ENCODE measurements around the gene DMBT1.

The DMBT1 gene

DNA sequence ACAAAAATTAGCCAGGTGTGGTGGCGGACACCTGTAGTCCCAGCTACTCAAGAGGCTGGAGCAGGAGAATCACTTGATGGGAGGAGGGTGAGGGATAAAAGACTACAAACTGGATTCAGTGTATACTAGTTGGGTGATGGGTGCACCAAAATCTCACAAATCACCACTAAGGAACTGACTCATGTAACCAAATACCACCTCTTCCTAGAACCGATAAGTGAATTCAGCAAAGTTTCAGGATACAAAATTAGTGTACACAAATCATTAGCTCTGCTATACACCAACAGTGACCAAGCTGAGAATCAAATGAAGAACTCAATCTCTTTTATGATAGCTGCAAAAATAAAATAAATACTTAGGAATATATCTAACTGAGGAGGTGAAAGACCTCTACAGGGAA is 23.0 kb upstream of the DMBT1 start:
- Histone ChIP-seq H3K9me3 (ENCODE audit: insufficient read depth, low read length) (no peaks in the 10 kb centered on the region), H3K79me2 (ENCODE audit: low read length) (no peaks in the 10 kb centered on the region), H4K20me1 (ENCODE audit: insufficient read depth, low read length) (no peaks in the 10 kb centered on the region), H3K9ac (ENCODE audit: low read length) (no peak overlapping the region), H3K4me3 (ENCODE audit: low read length) (no peak overlapping the region), H3K27me3 (ENCODE audit: low read depth, low read length) (no peaks in the 10 kb centered on the region; the same call in 1 of the 2 replicates), H3K4me1 (ENCODE audit: low read length) (no peaks in the 10 kb centered on the region), H3K27ac (ENCODE audit: low read length) (no peak overlapping the region), H2AFZ (ENCODE audit: low read depth, low read length) (no peak overlapping the region), H3K36me3 (replicated peaks; ENCODE audit: low read depth, low read length) (no peaks in the 10 kb centered on the region), H3K4me2 (ENCODE audit: low read length) (no peak overlapping the region)
- no peak for TF ChIP-seq EZH2phosphoT487 (IDR thresholded peaks at IDR 0.05; ENCODE audit: low read depth)
- no peak for TF ChIP-seq CTCF (IDR thresholded peaks at IDR 0.05; ENCODE audit: low read depth, low read length)

- TF ChIP-seq EZH2phosphoT487 (IDR thresholded peaks at IDR 0.05; ENCODE audit: low read depth) (no peak), CTCF (IDR thresholded peaks at IDR 0.05; ENCODE audit: low read depth, low read length) (no peak)
- H3K27ac ChIP-seq (ENCODE audit: low read length): no peak overlapping the region
- H3K4me2 ChIP-seq (ENCODE audit: low read length): no peak overlapping the region
These were observed 19.0 kb upstream of the DMBT1 start for GRCh38 chr10:122541541-122542002.

GRCh38 chr10:122543676-122544445 is 16.7 kb upstream of the DMBT1 start:
- Histone ChIP-seq H3K79me2 (ENCODE audit: low read length) (no peaks in the 10 kb centered on the region), H3K9ac (ENCODE audit: low read length) (no peak overlapping the region), H3K4me2 (ENCODE audit: low read length) (no peak overlapping the region), H4K20me1 (ENCODE audit: insufficient read depth, low read length) (no peaks in the 10 kb centered on the region), H3K9me3 (ENCODE audit: insufficient read depth, low read length) (no peaks in the 10 kb centered on the region), H3K36me3 (replicated peaks; ENCODE audit: low read depth, low read length) (no peaks in the 10 kb centered on the region), H3K4me1 (ENCODE audit: low read length) (no peaks in the 10 kb centered on the region), H3K27me3 (ENCODE audit: low read depth, low read length) (no peaks in the 10 kb centered on the region; the same call in 1 of the 2 replicates), H3K27ac (ENCODE audit: low read length) (no peak overlapping the region), H2AFZ (ENCODE audit: low read depth, low read length) (no peak overlapping the region), H3K4me3 (ENCODE audit: low read length) (no peak overlapping the region)
- no peak for TF ChIP-seq EZH2phosphoT487 (IDR thresholded peaks at IDR 0.05; ENCODE audit: low read depth)
- TF ChIP-seq CTCF (IDR thresholded peaks at IDR 0.05; ENCODE audit: low read depth, low read length): no peak

More at GRCh38 chr10:122541541-122542002, 19.0 kb upstream of the DMBT1 start:
- Histone ChIP-seq H3K4me1 (ENCODE audit: low read length) (no peaks in the 10 kb centered on the region), H2AFZ (ENCODE audit: low read depth, low read length) (no peak overlapping the region), H3K9ac (ENCODE audit: low read length) (no peak overlapping the region), H3K9me3 (ENCODE audit: insufficient read depth, low read length) (no peaks in the 10 kb centered on the region), H3K27me3 (ENCODE audit: low read depth, low read length) (no peaks in the 10 kb centered on the region; the same call in 1 of the 2 replicates), H3K79me2 (ENCODE audit: low read length) (no peaks in the 10 kb centered on the region), H3K36me3 (replicated peaks; ENCODE audit: low read depth, low read length) (no peaks in the 10 kb centered on the region), H3K4me3 (ENCODE audit: low read length) (no peak overlapping the region), H4K20me1 (ENCODE audit: insufficient read depth, low read length) (no peaks in the 10 kb centered on the region)

- Histone ChIP-seq H3K4me3 (ENCODE audit: low read length) (no peak overlapping the region), H2AFZ (ENCODE audit: low read depth, low read length) (no peak overlapping the region), H3K27ac (ENCODE audit: low read length) (no peak overlapping the region), H4K20me1 (ENCODE audit: insufficient read depth, low read length) (no peaks in the 10 kb centered on the region), H3K27me3 (ENCODE audit: low read depth, low read length) (no peaks in the 10 kb centered on the region; the same call in 1 of the 2 replicates), H3K4me2 (ENCODE audit: low read length) (no peak overlapping the region), H3K9ac (ENCODE audit: low read length) (no peak overlapping the region), H3K4me1 (ENCODE audit: low read length) (no peaks in the 10 kb centered on the region), H3K36me3 (replicated peaks; ENCODE audit: low read depth, low read length) (no peaks in the 10 kb centered on the region), H3K79me2 (ENCODE audit: low read length) (no peaks in the 10 kb centered on the region), H3K9me3 (ENCODE audit: insufficient read depth, low read length) (no peaks in the 10 kb centered on the region)
- TF ChIP-seq CTCF (IDR thresholded peaks at IDR 0.05; ENCODE audit: low read depth, low read length) (no peak), EZH2phosphoT487 (IDR thresholded peaks at IDR 0.05; ENCODE audit: low read depth) (no peak)
These were observed 16.1 kb upstream of the DMBT1 start for GRCh38 chr10:122544493-122544892.

Measured in OCI-LY3 (cell line).